ENCODE measurements around the gene DNAI1.

Gene DNAI1

GRCh38 chr9:34550681-34551270 is 92.2 kb downstream of the DNAI1 start:
- H3K4me1 ChIP-seq (ENCODE audit: control insufficient read depth, insufficient read depth, low read length, poor library complexity, severe bottlenecking), result no peaks in the 10 kb centered on the region
- peaks cover 3% of the 10 kb centered on the region for H3K36me3 ChIP-seq (ENCODE audit: control insufficient read depth, insufficient read depth, low read length)
- no peak overlapping the region for H3K27ac ChIP-seq (ENCODE audit: low read depth, low read length, severe bottlenecking)
- 88 to 95% methylated on average over 3 to 5 of the region's 5 CpGs for WGBS, 2 experiments (ENCODE audit: insufficient coverage in 2 of 2)
- no peaks in the 10 kb centered on the region for H3K9me3 ChIP-seq (ENCODE audit: control insufficient read depth, low read length)
- H3K4me3 ChIP-seq (ENCODE audit: extremely low read depth, insufficient read depth, low read length, poor library complexity, severe bottlenecking), result no peak overlapping the region

GRCh38 chr9:34551751-34552605 is 93.4 kb downstream of the DNAI1 start:
- H3K4me3 ChIP-seq (ENCODE audit: extremely low read depth, insufficient read depth, low read length, poor library complexity, severe bottlenecking), result no peak overlapping the region
- WGBS, 2 experiments (ENCODE audit: insufficient coverage in 2 of 2), result 95 to 97% methylated on average over 14 to 16 of the region's 20 CpGs
- H3K9me3 ChIP-seq (ENCODE audit: control insufficient read depth, low read length), result no peaks in the 10 kb centered on the region
- no peaks in the 10 kb centered on the region for H3K4me1 ChIP-seq (ENCODE audit: control insufficient read depth, insufficient read depth, low read length, poor library complexity, severe bottlenecking)
- no peak overlapping the region for H3K27ac ChIP-seq (ENCODE audit: low read depth, low read length, severe bottlenecking)
- H3K36me3 ChIP-seq (ENCODE audit: control insufficient read depth, insufficient read depth, low read length), result peaks cover 4% of the 10 kb centered on the region

GRCh38 chr9:34552606-34552981 is 94.0 kb downstream of the DNAI1 start:
- WGBS, 2 experiments (ENCODE audit: insufficient coverage in 2 of 2), result 96 to 99% methylated on average over 11 to 13 of the region's 13 CpGs
- Histone ChIP-seq H3K4me1 (ENCODE audit: control insufficient read depth, insufficient read depth, low read length, poor library complexity, severe bottlenecking) (no peaks in the 10 kb centered on the region), H3K9me3 (ENCODE audit: control insufficient read depth, low read length) (no peaks in the 10 kb centered on the region), H3K36me3 (ENCODE audit: control insufficient read depth, insufficient read depth, low read length) (peaks cover 10% of the 10 kb centered on the region), H3K27ac (ENCODE audit: low read depth, low read length, severe bottlenecking) (no peak overlapping the region), H3K4me3 (ENCODE audit: extremely low read depth, insufficient read depth, low read length, poor library complexity, severe bottlenecking) (no peak overlapping the region)

GRCh38 chr9:34552986-34553385 is 94.4 kb downstream of the DNAI1 start:
- Histone ChIP-seq H3K4me3 (ENCODE audit: extremely low read depth, insufficient read depth, low read length, poor library complexity, severe bottlenecking) (no peak overlapping the region), H3K36me3 (ENCODE audit: control insufficient read depth, insufficient read depth, low read length) (peaks cover 11% of the 10 kb centered on the region), H3K27ac (ENCODE audit: low read depth, low read length, severe bottlenecking) (no peak overlapping the region), H3K9me3 (ENCODE audit: control insufficient read depth, low read length) (no peaks in the 10 kb centered on the region), H3K4me1 (ENCODE audit: control insufficient read depth, insufficient read depth, low read length, poor library complexity, severe bottlenecking) (no peaks in the 10 kb centered on the region)
- WGBS, 2 experiments (ENCODE audit: insufficient coverage in 2 of 2), result 85% methylated on average over 2 of the region's 2 CpGs; no CpG with 5 or more reads in 1 of the 2 experiments

GRCh38 chr9:34553511-34554021 is 95.0 kb downstream of the DNAI1 start:
- Histone ChIP-seq H3K9me3 (ENCODE audit: control insufficient read depth, low read length) (no peaks in the 10 kb centered on the region), H3K27ac (ENCODE audit: low read depth, low read length, severe bottlenecking) (no peak overlapping the region), H3K4me1 (ENCODE audit: control insufficient read depth, insufficient read depth, low read length, poor library complexity, severe bottlenecking) (no peaks in the 10 kb centered on the region), H3K36me3 (ENCODE audit: control insufficient read depth, insufficient read depth, low read length) (peaks cover 11% of the 10 kb centered on the region), H3K4me3 (ENCODE audit: extremely low read depth, insufficient read depth, low read length, poor library complexity, severe bottlenecking) (no peak overlapping the region)
- 85 to 90% methylated on average over 16 to 17 of the region's 18 CpGs for WGBS, 2 experiments (ENCODE audit: insufficient coverage in 2 of 2)

GRCh38 chr9:34554211-34555001 is 95.8 kb downstream of the DNAI1 start:
- peaks cover 8% of the 10 kb centered on the region for H3K4me1 ChIP-seq (ENCODE audit: control insufficient read depth, insufficient read depth, low read length, poor library complexity, severe bottlenecking)
- WGBS, 2 experiments (ENCODE audit: insufficient coverage in 2 of 2), result 79 to 85% methylated on average over 14 to 16 of the region's 16 CpGs
- H3K36me3 ChIP-seq (ENCODE audit: control insufficient read depth, insufficient read depth, low read length), result peaks cover 11% of the 10 kb centered on the region
- no peak overlapping the region for H3K4me3 ChIP-seq (ENCODE audit: extremely low read depth, insufficient read depth, low read length, poor library complexity, severe bottlenecking)
- no peak overlapping the region for H3K27ac ChIP-seq (ENCODE audit: low read depth, low read length, severe bottlenecking)
- no peaks in the 10 kb centered on the region for H3K9me3 ChIP-seq (ENCODE audit: control insufficient read depth, low read length)

- WGBS, 2 experiments (ENCODE audit: insufficient coverage in 2 of 2), result 87 to 93% methylated on average over 19 to 23 of the region's 23 CpGs
- Histone ChIP-seq H3K4me1 (ENCODE audit: control insufficient read depth, insufficient read depth, low read length, poor library complexity, severe bottlenecking) (peaks cover 14% of the 10 kb centered on the region), H3K9me3 (ENCODE audit: control insufficient read depth, low read length) (no peaks in the 10 kb centered on the region), H3K4me3 (ENCODE audit: extremely low read depth, insufficient read depth, low read length, poor library complexity, severe bottlenecking) (no peak overlapping the region), H3K27ac (ENCODE audit: low read depth, low read length, severe bottlenecking) (no peak overlapping the region), H3K36me3 (ENCODE audit: control insufficient read depth, insufficient read depth, low read length) (peaks cover 11% of the 10 kb centered on the region)
These were observed 96.4 kb downstream of the DNAI1 start for GRCh38 chr9:34555002-34555348.

GRCh38 chr9:34555500-34555899 is 96.9 kb downstream of the DNAI1 start:
- Histone ChIP-seq H3K4me1 (ENCODE audit: control insufficient read depth, insufficient read depth, low read length, poor library complexity, severe bottlenecking) (peaks cover 18% of the 10 kb centered on the region), H3K4me3 (ENCODE audit: extremely low read depth, insufficient read depth, low read length, poor library complexity, severe bottlenecking) (no peak overlapping the region), H3K27ac (ENCODE audit: low read depth, low read length, severe bottlenecking) (no peak overlapping the region), H3K36me3 (ENCODE audit: control insufficient read depth, insufficient read depth, low read length) (peaks cover 11% of the 10 kb centered on the region), H3K9me3 (ENCODE audit: control insufficient read depth, low read length) (no peaks in the 10 kb centered on the region)
- whole genome bisulfite sequencing, 2 experiments (ENCODE audit: insufficient coverage in 2 of 2), result 96 to 100% methylated on average over 2 of the region's 5 CpGs

GRCh38 chr9:34555936-34556525 is 97.4 kb downstream of the DNAI1 start:
- H3K4me3 ChIP-seq (ENCODE audit: extremely low read depth, insufficient read depth, low read length, poor library complexity, severe bottlenecking), result no peak overlapping the region
- no peak overlapping the region for H3K27ac ChIP-seq (ENCODE audit: low read depth, low read length, severe bottlenecking)
- H3K9me3 ChIP-seq (ENCODE audit: control insufficient read depth, low read length), result no peaks in the 10 kb centered on the region
- WGBS, 2 experiments (ENCODE audit: insufficient coverage in 2 of 2), result 95 to 98% methylated on average over 11 of the region's 13 CpGs
- H3K4me1 ChIP-seq (ENCODE audit: control insufficient read depth, insufficient read depth, low read length, poor library complexity, severe bottlenecking), result peaks cover 23% of the 10 kb centered on the region
- peaks cover 11% of the 10 kb centered on the region for H3K36me3 ChIP-seq (ENCODE audit: control insufficient read depth, insufficient read depth, low read length)

- Histone ChIP-seq H3K9me3 (ENCODE audit: control insufficient read depth, low read length) (no peaks in the 10 kb centered on the region), H3K36me3 (ENCODE audit: control insufficient read depth, insufficient read depth, low read length) (peaks cover 11% of the 10 kb centered on the region), H3K4me3 (ENCODE audit: extremely low read depth, insufficient read depth, low read length, poor library complexity, severe bottlenecking) (no peak overlapping the region), H3K27ac (ENCODE audit: low read depth, low read length, severe bottlenecking) (no peak overlapping the region), H3K4me1 (ENCODE audit: control insufficient read depth, insufficient read depth, low read length, poor library complexity, severe bottlenecking) (peaks cover 24% of the 10 kb centered on the region)
- 80 to 92% methylated on average over 2 of the region's 6 CpGs for WGBS, 2 experiments (ENCODE audit: insufficient coverage in 2 of 2)
These were observed 98.3 kb downstream of the DNAI1 start for GRCh38 chr9:34556949-34557348.
